ENCODE results near the gene CAMTA1.

Gene CAMTA1

GRCh38 chr1:7256526-7256925 lies 471.3 kb downstream of the CAMTA1 start:
- DNase-seq (ENCODE audit: low read depth): no peak

GRCh38 chr1:7257225-7257624 lies 472.0 kb downstream of the CAMTA1 start:
- no peak for DNase-seq (ENCODE audit: low read depth)

GRCh38 chr1:7258589-7259135 lies 473.4 kb downstream of the CAMTA1 start:
- no peak for DNase-seq (ENCODE audit: low read depth)

- no peak for DNase-seq (ENCODE audit: low read depth)
Observed at GRCh38 chr1:7259955-7260354, 474.7 kb downstream of the CAMTA1 start.

GRCh38 chr1:7261490-7261889 lies 476.2 kb downstream of the CAMTA1 start:
- DNase-seq (ENCODE audit: low read depth): no peak

GRCh38 chr1:7262611-7263010 lies 477.4 kb downstream of the CAMTA1 start:
- DNase-seq (ENCODE audit: low read depth): no peak

GRCh38 chr1:7263021-7263960 lies 478.0 kb downstream of the CAMTA1 start:
- no peak for DNase-seq (ENCODE audit: low read depth)

GRCh38 chr1:7264101-7264500 lies 478.8 kb downstream of the CAMTA1 start:
- no peak for DNase-seq (ENCODE audit: low read depth)

GRCh38 chr1:7265771-7266371 lies 480.6 kb downstream of the CAMTA1 start:
- DNase-seq (ENCODE audit: low read depth): no peak

- DNase-seq (ENCODE audit: low read depth): no peak
Observed at GRCh38 chr1:7266561-7266960, 481.3 kb downstream of the CAMTA1 start.

GRCh38 chr1:7267493-7267892 lies 482.2 kb downstream of the CAMTA1 start:
- no peak for DNase-seq (ENCODE audit: low read depth)

GRCh38 chr1:7268983-7269382 lies 483.7 kb downstream of the CAMTA1 start:
- no peak for DNase-seq (ENCODE audit: low read depth)

GRCh38 chr1:7269525-7269924 lies 484.3 kb downstream of the CAMTA1 start:
- DNase-seq (ENCODE audit: low read depth): no peak

- DNase-seq (ENCODE audit: low read depth): no peak
Observed at GRCh38 chr1:7274256-7274655, 489.0 kb downstream of the CAMTA1 start.

GRCh38 chr1:7278045-7278444 lies 492.8 kb downstream of the CAMTA1 start:
- DNase-seq (ENCODE audit: low read depth): no peak

- no peak for DNase-seq (ENCODE audit: low read depth)
Observed at GRCh38 chr1:7278827-7279765, 493.8 kb downstream of the CAMTA1 start.

- no peak for DNase-seq (ENCODE audit: low read depth)
Observed at GRCh38 chr1:7279769-7280168, 494.5 kb downstream of the CAMTA1 start.

- no peak for DNase-seq (ENCODE audit: low read depth)
Observed at GRCh38 chr1:7280347-7280960, 495.2 kb downstream of the CAMTA1 start.

- DNase-seq (ENCODE audit: low read depth): no peak
Observed at GRCh38 chr1:7281821-7282220, 496.6 kb downstream of the CAMTA1 start.

GRCh38 chr1:7284839-7285435 lies 499.7 kb downstream of the CAMTA1 start:
- no peak for DNase-seq (ENCODE audit: low read depth)

GRCh38 chr1:7285856-7286454 lies 500.7 kb downstream of the CAMTA1 start:
- no peak for DNase-seq (ENCODE audit: low read depth)
